HepG2 (cell line): ENCODE results near the gene IQGAP2. TPM values are rescaled to one million over a fixed set of nuclear protein-coding genes. Genes with fewer than 3 reads are reported as not detected.

Source experiments
- ATAC-seq: fragments of 200-7000 bp; cut with Tn5 transposase; 3 replicates; pipeline ENCODE4 v1.9.1; 2020; ENCODE audit warnings: mild to moderate bottlenecking, moderate library complexity
- BruUV-seq: library from RNA; stranded (reverse); fragments of 400-500 nt; replicated peaks from 2 replicates; lab custom pipeline; 2021; lab: Mats Ljungman, UMichigan
- CTCF ChIA-PET: fragments of 300-600 bp; formaldehyde crosslinking; extraction: SDS; loops from one replicate; lab custom pipeline; 2021; ENCODE audit warnings: low total read pairs, inconsistent platforms, low intra/inter-chr PET ratio; lab: Yijun Ruan, JAX
- POLR2A ChIA-PET: fragments of 350-600 bp; sonication (Branson Sonifier 250); formaldehyde crosslinking; loops from one replicate; lab custom pipeline; 2020; ENCODE audit warnings: antibody characterized with exemption, inconsistent platforms; lab: Yijun Ruan, JAX
- DNase-seq: peaks from one replicate; pipeline ENCODE4 v3.0.0-alpha.2; 2015; ENCODE audit warnings: low spot score
- FAIRE-seq: peaks from 3 replicates; lab custom pipeline; 2011; peaks lifted over from hg19 to GRCh38; lab: Jason Lieb, UNC
- H2AFZ ChIP-seq: one replicate; pipeline ENCODE4 v1.6.1; 2011; ENCODE audit warnings: low read length, inconsistent platforms
- H3K27ac ChIP-seq: fragments of 300-600 bp; 3 replicates; pipeline ENCODE4 v1.8.0; 2011; ENCODE audit warnings: mixed run types, mild to moderate bottlenecking, mixed read lengths, low read length, inconsistent platforms; ENCODE audit not compliant: insufficient read depth; ENCODE audit errors: extremely low read length
- H3K27me3 ChIP-seq, 2 experiments: fragments of 200-600 bp in 1 of 2; 2 replicates in 1 of 2; 3 replicates in 1 of 2; pipeline versions ENCODE4 v1.6.0 to v1.8.0; 2011; ENCODE audit warnings: low read length in 2 of 2, mild to moderate bottlenecking in 2 of 2, moderate library complexity in 2 of 2, inconsistent platforms in 1 of 2; ENCODE audit not compliant: insufficient read depth in 2 of 2, control insufficient read depth in 1 of 2
- H3K36me3 ChIP-seq, 2 experiments: fragments of 200-600 bp in 1 of 2; replicated peaks in 1 of 2; 2 replicates in 1 of 2; 3 replicates in 1 of 2; pipeline versions ENCODE4 v1.5.1 to v1.8.0; 2011; ENCODE audit warnings: low read length in 2 of 2, inconsistent platforms in 1 of 2; ENCODE audit not compliant: insufficient read depth in 2 of 2, control insufficient read depth in 1 of 2
- H3K4me1 ChIP-seq: 2 replicates; pipeline ENCODE4 v1.5.1; 2012; ENCODE audit warnings: low read length, inconsistent platforms; ENCODE audit not compliant: insufficient read depth
- H3K4me2 ChIP-seq: 2 replicates; pipeline ENCODE4 v1.6.0; 2011; ENCODE audit warnings: low read depth, low read length, inconsistent platforms
- H3K4me3 ChIP-seq, 3 experiments: fragments of 200-600 bp in 1 of 3; sonication (generic), shearing (Covaris generic) in 1 of 3; replicated peaks in 1 of 3; 2 replicates each; pipeline ENCODE4 v1.5.1; 2011 to 2016; ENCODE audit warnings: low read length in 3 of 3, inconsistent platforms in 2 of 3, low read depth in 2 of 3, mild to moderate bottlenecking in 2 of 3, control low read depth in 1 of 3, mixed read lengths in 1 of 3; ENCODE audit not compliant: insufficient read depth in 1 of 3
- H3K79me2 ChIP-seq: one replicate; pipeline ENCODE4 v1.6.1; 2011; ENCODE audit warnings: low read length, inconsistent platforms; ENCODE audit not compliant: insufficient read depth
- H3K9ac ChIP-seq: 2 replicates; pipeline ENCODE4 v1.6.0; 2011; ENCODE audit warnings: mild to moderate bottlenecking, low read depth, low read length, inconsistent platforms; ENCODE audit not compliant: insufficient read depth
- H3K9me3 ChIP-seq: 2 replicates; pipeline ENCODE4 v1.5.1; 2012; ENCODE audit warnings: mild to moderate bottlenecking, low read length
- H4K20me1 ChIP-seq: 2 replicates; pipeline ENCODE4 v1.6.0; 2011; ENCODE audit warnings: inconsistent platforms, mild to moderate bottlenecking, low read length, moderate library complexity; ENCODE audit not compliant: insufficient read depth
- AGO2 ChIP-seq: fragments of 200-400 bp; formaldehyde crosslinking; optimal IDR thresholded peaks from 2 replicates; pipeline ENCODE3; 2017; ENCODE audit warnings: mild to moderate bottlenecking, low read depth, low read length, moderate library complexity
- ETS1 ChIP-seq: sonication (generic); formaldehyde crosslinking; IDR thresholded peaks from 2 replicates; pipeline ENCODE4 v1.4.0; 2020; ENCODE audit warnings: missing genetic modification reagents
- FOSL1 ChIP-seq: sonication (generic); formaldehyde crosslinking; IDR thresholded peaks from 2 replicates; pipeline ENCODE4 v1.9.0; 2021; ENCODE audit warnings: missing genetic modification reagents, borderline replicate concordance
- GTF3A ChIP-seq: sonication (generic); formaldehyde crosslinking; conservative IDR thresholded peaks from 2 replicates; pipeline ENCODE4 v1.4.0; 2020; ENCODE audit warnings: mild to moderate bottlenecking, missing genetic modification reagents
- HNRNPH1 ChIP-seq: fragments of 200-400 bp; formaldehyde crosslinking; optimal IDR thresholded peaks from 2 replicates; pipeline ENCODE3; 2017; ENCODE audit warnings: mild to moderate bottlenecking, low read depth, low read length
- KLF6 ChIP-seq: IDR thresholded peaks from 2 replicates; pipeline ENCODE4 v1.8.0; 2016; ENCODE audit warnings: missing biosample characterization, missing genetic modification reagents
- NCOR1 ChIP-seq: fragments of 200-600 bp; sonication (generic); IDR thresholded peaks from 2 replicates; pipeline ENCODE4 v1.7.0; 2017; ENCODE audit warnings: antibody characterized with exemption, low read length, borderline replicate concordance
- REPIN1 ChIP-seq: sonication (generic); formaldehyde crosslinking; IDR thresholded peaks from 2 replicates; pipeline ENCODE4 v1.8.0; 2022; ENCODE audit warnings: missing genetic modification reagents, low read depth, mild to moderate bottlenecking, borderline replicate concordance
- RFX3 ChIP-seq: IDR thresholded peaks from 2 replicates; pipeline ENCODE4 v1.6.1; 2016; ENCODE audit warnings: missing biosample characterization, missing genetic modification reagents
- SRF ChIP-seq: IDR thresholded peaks from 2 replicates; pipeline ENCODE4 v1.6.1; 2011; ENCODE audit warnings: mild to moderate bottlenecking, low read depth, low read length, moderate library complexity
- SYNCRIP ChIP-seq: fragments of 200-400 bp; formaldehyde crosslinking; IDR thresholded peaks from 2 replicates; pipeline ENCODE4 v1.6.1; 2018; ENCODE audit warnings: mild to moderate bottlenecking, low read depth, low read length; ENCODE audit not compliant: insufficient read depth
- ZBTB49 ChIP-seq: sonication (generic); formaldehyde crosslinking; IDR thresholded peaks from 2 replicates; pipeline ENCODE4 v1.4.0; 2020; ENCODE audit warnings: missing genetic modification reagents, borderline replicate concordance
- ZFP36L1 ChIP-seq: sonication (generic); formaldehyde crosslinking; IDR thresholded peaks from 2 replicates; pipeline ENCODE4 v1.8.0; 2022; ENCODE audit warnings: mild to moderate bottlenecking, missing genetic modification reagents, moderate library complexity
- ZNF143 ChIP-seq: sonication (generic); formaldehyde crosslinking; IDR thresholded peaks from 2 replicates; pipeline ENCODE4 v1.4.0; 2020; ENCODE audit warnings: missing genetic modification reagents
- ZNF431 ChIP-seq: sonication (generic); formaldehyde crosslinking; IDR thresholded peaks from 2 replicates; pipeline ENCODE4 v1.9.0; 2022; ENCODE audit warnings: missing genetic modification reagents, low read depth, mild to moderate bottlenecking, borderline replicate concordance
- ZNF552 ChIP-seq: sonication (generic); formaldehyde crosslinking; IDR thresholded peaks from 2 replicates; pipeline ENCODE4 v1.9.0; 2022; ENCODE audit warnings: missing genetic modification reagents, mild to moderate bottlenecking, borderline replicate concordance
- ZNF644 ChIP-seq: IDR thresholded peaks from 2 replicates; pipeline ENCODE4 v1.6.1; 2016; ENCODE audit warnings: low read depth
- ZNF652 ChIP-seq: IDR thresholded peaks from 2 replicates; pipeline ENCODE4 v1.6.1; 2016; ENCODE audit warnings: low read depth, borderline replicate concordance
- in situ Hi-C: cut with HindIII; loops from 2 replicates; pipeline ENCODE4 v1.10.0; 2017; ENCODE audit warnings: low pct_unique_long_range_greater_than_20kb; ENCODE audit not compliant: extremely low pct_ligation_motif_present
- intact Hi-C: fragments of 100-400 bp; cut with micrococcal nuclease; formaldehyde crosslinking; loops from one replicate; pipeline ENCODE4 v1.10.0; 2022; ENCODE audit not compliant: unreplicated experiment
- polyA plus RNA-seq, 8 experiments: library from polyadenylated mRNA; depleted of rRNA in 3 of 8; stranded (reverse) in 7 of 8; unstranded in 1 of 8; fragments of >200 nt; fragmentation: Illumina TruSeq in 4 of 8; extraction: Trizol in 4 of 8; gene quantifications; 2 replicates each; pipeline versions ENCODE4 v1.2.1 to v1.2.3, GENCODE V29; 2011 to 2016; ENCODE audit warnings: low read depth in 4 of 8, missing spikeins in 1 of 8, mixed read lengths in 1 of 8; ENCODE audit not compliant: insufficient read depth in 1 of 8
- total RNA-seq, 5 experiments: library from RNA; depleted of rRNA; stranded (reverse); fragments of >200 nt; fragmentation: Illumina TruSeq; extraction: Trizol; gene quantifications; 2 replicates each; pipeline ENCODE4 v1.2.3, GENCODE V29; 2016; ENCODE audit warnings: low read depth in 1 of 5
- TF ChIP-seq, protein P1 (sequence below): sonication (generic); formaldehyde crosslinking; IDR thresholded peaks from 2 replicates; pipeline ENCODE4 v1.4.0; 2020; ENCODE audit warnings: mild to moderate bottlenecking, missing genetic modification reagents
- TF ChIP-seq, protein P2 (sequence below), 2 experiments: fragments of 450-650 bp in 1 of 2; sonication (generic) in 1 of 2; formaldehyde crosslinking; IDR thresholded peaks; 2 replicates each; pipeline versions ENCODE4 v1.5.0 to v1.8.0; 2020 to 2022; ENCODE audit warnings: mild to moderate bottlenecking in 1 of 2, missing genetic modification reagents in 1 of 2

Gene IQGAP2
- total and polyA plus RNA-seq, 2 of the 13 experiments (the other 11 are each of a cell fraction or from before 2014, with no cell fraction given): 35.2 to 83.3 TPM

DNA sequence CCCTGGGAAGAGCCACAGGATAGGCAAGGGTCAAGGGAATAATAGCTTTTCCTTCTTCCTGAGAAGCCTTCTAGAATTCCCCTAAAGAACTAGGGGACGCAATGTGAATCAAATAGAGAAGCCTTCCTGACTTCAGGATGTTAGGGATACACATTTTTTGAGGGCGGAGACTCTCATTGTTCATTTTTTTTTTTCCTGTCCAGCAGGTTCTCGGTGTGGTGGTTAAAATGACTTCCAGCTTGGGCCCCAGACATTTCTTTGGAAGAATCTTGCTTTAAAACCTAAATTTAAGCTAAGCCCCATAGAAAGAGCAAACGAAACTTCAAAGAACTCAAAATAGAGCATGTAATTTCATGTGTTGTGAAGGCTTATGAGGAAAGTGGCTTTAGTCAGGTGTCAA lies 80.8 kb downstream of the IQGAP2 start (continued):
- TF ChIP-seq ETS1 (CRISPR knock-in tag) (no peak), ZNF552 (no peak), SYNCRIP (no peak), ZNF644 (CRISPR knock-in tag) (no peak), ZNF431 (no peak), SRF (no peak)
- TF ChIP-seq, protein P1, sequence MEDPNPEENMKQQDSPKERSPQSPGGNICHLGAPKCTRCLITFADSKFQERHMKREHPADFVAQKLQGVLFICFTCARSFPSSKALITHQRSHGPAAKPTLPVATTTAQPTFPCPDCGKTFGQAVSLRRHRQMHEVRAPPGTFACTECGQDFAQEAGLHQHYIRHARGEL (CRISPR knock-in tag): no peak

- Histone ChIP-seq H3K4me1 (peaks cover 53% of the 10 kb centered on the region), H3K79me2 (peaks cover 28% of the 10 kb centered on the region), H3K9ac (no peak overlapping the region), H3K4me2 (no peak overlapping the region), H3K4me3 (no peak overlapping the region), H3K36me3 (no peaks in the 10 kb centered on the region; a peak in 2 of 5 replicates), H4K20me1 (no peaks in the 10 kb centered on the region), H3K27me3 (no peaks in the 10 kb centered on the region), H3K27ac (no peak overlapping the region), H3K9me3 (no peaks in the 10 kb centered on the region), H2AFZ (no peak overlapping the region)
- intact Hi-C loops: no loop called here
- ATAC-seq: peak; percentile 49; the same call in 2 of the 3 replicates
- no TSS peak for BruUV-seq
- POLR2A ChIA-PET: no interaction called here
- CTCF ChIA-PET: no interaction called here
- FAIRE-seq: no peak
- no peak for DNase-seq
- in situ Hi-C loops: no loop called here
- TF ChIP-seq ZNF143 (no peak), ZFP36L1 (no peak), ZBTB49 (CRISPR knock-in tag) (no peak), HNRNPH1 (no peak), REPIN1 (no peak), NCOR1 (no peak), FOSL1 (no peak), ZNF652 (CRISPR knock-in tag) (no peak), GTF3A (CRISPR knock-in tag) (no peak), AGO2 (no peak), KLF6 (no peak), RFX3 (CRISPR knock-in tag) (no peak)
- TF ChIP-seq, protein P2, sequence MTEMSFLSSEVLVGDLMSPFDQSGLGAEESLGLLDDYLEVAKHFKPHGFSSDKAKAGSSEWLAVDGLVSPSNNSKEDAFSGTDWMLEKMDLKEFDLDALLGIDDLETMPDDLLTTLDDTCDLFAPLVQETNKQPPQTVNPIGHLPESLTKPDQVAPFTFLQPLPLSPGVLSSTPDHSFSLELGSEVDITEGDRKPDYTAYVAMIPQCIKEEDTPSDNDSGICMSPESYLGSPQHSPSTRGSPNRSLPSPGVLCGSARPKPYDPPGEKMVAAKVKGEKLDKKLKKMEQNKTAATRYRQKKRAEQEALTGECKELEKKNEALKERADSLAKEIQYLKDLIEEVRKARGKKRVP (CRISPR knock-in tag; IDR thresholded peaks at IDR 0.05): no peak
Observed at GRCh38 chr5:76485511-76485910, 82.4 kb downstream of the IQGAP2 start.
